ENCODE results near the gene INPP5A. TPM values are rescaled to one million over a fixed set of nuclear protein-coding genes. Genes with fewer than 3 reads are reported as not detected.

INPP5A gene
- total and polyA plus RNA-seq, 9 of the 15 experiments (the other 6 are each of a cell fraction or from before 2014, with no cell fraction given), result 0.66 to 11.6 (median 7.7) TPM

DNA sequence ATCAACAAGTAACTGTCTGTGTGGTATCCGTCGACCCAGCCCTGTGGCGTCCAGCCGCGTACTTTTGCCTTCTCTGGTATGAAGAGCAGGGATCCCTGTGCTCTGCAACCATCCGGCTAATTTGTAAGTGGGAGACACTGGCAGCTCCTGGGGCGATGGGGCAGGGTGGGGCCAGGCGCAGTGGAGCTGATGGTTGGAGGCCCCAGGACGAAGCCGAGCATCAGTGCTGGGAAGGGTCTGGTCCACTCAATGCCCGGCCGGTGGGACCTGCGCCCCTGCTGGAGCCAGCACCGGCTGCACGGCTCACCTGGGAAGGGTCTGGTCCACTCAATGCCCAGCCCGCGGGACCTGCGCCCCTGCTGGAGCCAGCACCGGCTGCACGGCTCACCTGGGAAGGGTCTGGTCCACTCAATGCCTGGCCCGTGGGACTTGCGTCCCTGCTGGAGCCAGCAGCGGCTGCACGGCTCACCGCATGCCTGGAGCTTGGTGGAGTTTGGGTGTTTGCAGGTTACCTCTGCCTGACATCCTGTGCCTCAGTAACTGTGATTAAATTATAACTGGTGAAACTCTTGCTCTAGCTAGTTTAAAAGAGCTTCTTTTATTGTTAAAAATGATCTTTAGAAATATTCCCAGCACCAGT is 152.3 kb downstream of the INPP5A start:
- DNase-seq (ENCODE audit: extremely low read depth in 1 of 4, low spot score in 3 of 4) (no peak), ATAC-seq (no peak), FAIRE-seq (no peak)
- Histone ChIP-seq H3K9me1 (ENCODE audit: control insufficient read depth, insufficient read depth, low read length) (no peaks in the 10 kb centered on the region), H3K36me3 (ENCODE audit: control insufficient read depth, insufficient read depth, low read length) (no peaks in the 10 kb centered on the region), H3K4me2 (ENCODE audit: insufficient read depth, low read length) (no peak overlapping the region), H3K27me3 (ENCODE audit: control insufficient read depth in 2 of 2, insufficient read depth in 2 of 2, low read length in 2 of 2) (no peaks in the 10 kb centered on the region), H3K9ac (ENCODE audit: insufficient read depth in 1 of 2, low read depth in 2 of 2, low read length in 2 of 2) (no peak overlapping the region), H3K9me3 (replicated peaks; ENCODE audit: control insufficient read depth, insufficient read depth, low read depth, low read length) (no peaks in the 10 kb centered on the region; the same call in 1 of the 2 replicates), H3K4me1 (replicated peaks in 1 of 2; ENCODE audit: control insufficient read depth in 2 of 2, insufficient read depth in 2 of 2, low read length in 2 of 2) (peaks cover 12 to 21% of the 10 kb centered on the region in 2 experiments), H3K4me3 (no peak overlapping the region), H2AFZ (ENCODE audit: low read depth, low read length) (no peak overlapping the region), H3K27ac (ENCODE audit: extremely low read depth, low read depth, low read length) (no peak overlapping the region), H4K20me1 (replicated peaks; ENCODE audit: control insufficient read depth, insufficient read depth, low read length) (no peaks in the 10 kb centered on the region), H3K79me2 (ENCODE audit: control insufficient read depth, insufficient read depth, low read length) (no peaks in the 10 kb centered on the region; the same call in 2 of the 3 replicates)
- in situ Hi-C loops (cut with MboI) (loop anchor here (5.0 kb wide), 1 partner anchor 37 kb away; no protein-coding TSS in a partner anchor), intact Hi-C loops (cut with micrococcal nuclease) (no loop called here)
- POLR2A ChIA-PET, result interaction anchor here (0.6 kb wide), 1 partner anchor 865 kb away, joined by 3 read pairs; no protein-coding TSS in a partner anchor
- 98% methylated on average over 13 of the region's 25 CpGs for WGBS (ENCODE audit: insufficient coverage, low coverage, missing lambda C conversion rate)
- CTCF ChIA-PET (ENCODE audit: low intra/inter-chr PET ratio), result no interaction called here
- no TSS peak for BruUV-seq (replicated peaks)
- TF ChIP-seq, protein P1, sequence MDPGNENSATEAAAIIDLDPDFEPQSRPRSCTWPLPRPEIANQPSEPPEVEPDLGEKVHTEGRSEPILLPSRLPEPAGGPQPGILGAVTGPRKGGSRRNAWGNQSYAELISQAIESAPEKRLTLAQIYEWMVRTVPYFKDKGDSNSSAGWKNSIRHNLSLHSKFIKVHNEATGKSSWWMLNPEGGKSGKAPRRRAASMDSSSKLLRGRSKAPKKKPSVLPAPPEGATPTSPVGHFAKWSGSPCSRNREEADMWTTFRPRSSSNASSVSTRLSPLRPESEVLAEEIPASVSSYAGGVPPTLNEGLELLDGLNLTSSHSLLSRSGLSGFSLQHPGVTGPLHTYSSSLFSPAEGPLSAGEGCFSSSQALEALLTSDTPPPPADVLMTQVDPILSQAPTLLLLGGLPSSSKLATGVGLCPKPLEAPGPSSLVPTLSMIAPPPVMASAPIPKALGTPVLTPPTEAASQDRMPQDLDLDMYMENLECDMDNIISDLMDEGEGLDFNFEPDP (CRISPR knock-in tag; IDR thresholded peaks at IDR 0.05), result no peak
- TF ChIP-seq, protein P2, sequence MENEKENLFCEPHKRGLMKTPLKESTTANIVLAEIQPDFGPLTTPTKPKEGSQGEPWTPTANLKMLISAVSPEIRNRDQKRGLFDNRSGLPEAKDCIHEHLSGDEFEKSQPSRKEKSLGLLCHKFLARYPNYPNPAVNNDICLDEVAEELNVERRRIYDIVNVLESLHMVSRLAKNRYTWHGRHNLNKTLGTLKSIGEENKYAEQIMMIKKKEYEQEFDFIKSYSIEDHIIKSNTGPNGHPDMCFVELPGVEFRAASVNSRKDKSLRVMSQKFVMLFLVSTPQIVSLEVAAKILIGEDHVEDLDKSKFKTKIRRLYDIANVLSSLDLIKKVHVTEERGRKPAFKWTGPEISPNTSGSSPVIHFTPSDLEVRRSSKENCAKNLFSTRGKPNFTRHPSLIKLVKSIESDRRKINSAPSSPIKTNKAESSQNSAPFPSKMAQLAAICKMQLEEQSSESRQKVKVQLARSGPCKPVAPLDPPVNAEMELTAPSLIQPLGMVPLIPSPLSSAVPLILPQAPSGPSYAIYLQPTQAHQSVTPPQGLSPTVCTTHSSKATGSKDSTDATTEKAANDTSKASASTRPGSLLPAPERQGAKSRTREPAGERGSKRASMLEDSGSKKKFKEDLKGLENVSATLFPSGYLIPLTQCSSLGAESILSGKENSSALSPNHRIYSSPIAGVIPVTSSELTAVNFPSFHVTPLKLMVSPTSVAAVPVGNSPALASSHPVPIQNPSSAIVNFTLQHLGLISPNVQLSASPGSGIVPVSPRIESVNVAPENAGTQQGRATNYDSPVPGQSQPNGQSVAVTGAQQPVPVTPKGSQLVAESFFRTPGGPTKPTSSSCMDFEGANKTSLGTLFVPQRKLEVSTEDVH (IDR thresholded peaks at IDR 0.05; ENCODE audit: low read depth, partially characterized antibody), result no peak
- TF ChIP-seq CEBPB (tag; IDR thresholded peaks at IDR 0.05), result no peak
- TF ChIP-seq, protein P3, sequence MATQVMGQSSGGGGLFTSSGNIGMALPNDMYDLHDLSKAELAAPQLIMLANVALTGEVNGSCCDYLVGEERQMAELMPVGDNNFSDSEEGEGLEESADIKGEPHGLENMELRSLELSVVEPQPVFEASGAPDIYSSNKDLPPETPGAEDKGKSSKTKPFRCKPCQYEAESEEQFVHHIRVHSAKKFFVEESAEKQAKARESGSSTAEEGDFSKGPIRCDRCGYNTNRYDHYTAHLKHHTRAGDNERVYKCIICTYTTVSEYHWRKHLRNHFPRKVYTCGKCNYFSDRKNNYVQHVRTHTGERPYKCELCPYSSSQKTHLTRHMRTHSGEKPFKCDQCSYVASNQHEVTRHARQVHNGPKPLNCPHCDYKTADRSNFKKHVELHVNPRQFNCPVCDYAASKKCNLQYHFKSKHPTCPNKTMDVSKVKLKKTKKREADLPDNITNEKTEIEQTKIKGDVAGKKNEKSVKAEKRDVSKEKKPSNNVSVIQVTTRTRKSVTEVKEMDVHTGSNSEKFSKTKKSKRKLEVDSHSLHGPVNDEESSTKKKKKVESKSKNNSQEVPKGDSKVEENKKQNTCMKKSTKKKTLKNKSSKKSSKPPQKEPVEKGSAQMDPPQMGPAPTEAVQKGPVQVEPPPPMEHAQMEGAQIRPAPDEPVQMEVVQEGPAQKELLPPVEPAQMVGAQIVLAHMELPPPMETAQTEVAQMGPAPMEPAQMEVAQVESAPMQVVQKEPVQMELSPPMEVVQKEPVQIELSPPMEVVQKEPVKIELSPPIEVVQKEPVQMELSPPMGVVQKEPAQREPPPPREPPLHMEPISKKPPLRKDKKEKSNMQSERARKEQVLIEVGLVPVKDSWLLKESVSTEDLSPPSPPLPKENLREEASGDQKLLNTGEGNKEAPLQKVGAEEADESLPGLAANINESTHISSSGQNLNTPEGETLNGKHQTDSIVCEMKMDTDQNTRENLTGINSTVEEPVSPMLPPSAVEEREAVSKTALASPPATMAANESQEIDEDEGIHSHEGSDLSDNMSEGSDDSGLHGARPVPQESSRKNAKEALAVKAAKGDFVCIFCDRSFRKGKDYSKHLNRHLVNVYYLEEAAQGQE (IDR thresholded peaks at IDR 0.05; ENCODE audit: borderline replicate concordance), result no peak
- TF ChIP-seq, protein P3 (CRISPR knock-in tag; IDR thresholded peaks at IDR 0.05; ENCODE audit: low read depth), result no peak
- TF ChIP-seq, protein P4, sequence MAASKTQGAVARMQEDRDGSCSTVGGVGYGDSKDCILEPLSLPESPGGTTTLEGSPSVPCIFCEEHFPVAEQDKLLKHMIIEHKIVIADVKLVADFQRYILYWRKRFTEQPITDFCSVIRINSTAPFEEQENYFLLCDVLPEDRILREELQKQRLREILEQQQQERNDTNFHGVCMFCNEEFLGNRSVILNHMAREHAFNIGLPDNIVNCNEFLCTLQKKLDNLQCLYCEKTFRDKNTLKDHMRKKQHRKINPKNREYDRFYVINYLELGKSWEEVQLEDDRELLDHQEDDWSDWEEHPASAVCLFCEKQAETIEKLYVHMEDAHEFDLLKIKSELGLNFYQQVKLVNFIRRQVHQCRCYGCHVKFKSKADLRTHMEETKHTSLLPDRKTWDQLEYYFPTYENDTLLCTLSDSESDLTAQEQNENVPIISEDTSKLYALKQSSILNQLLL (CRISPR knock-in tag; IDR thresholded peaks at IDR 0.05; ENCODE audit: borderline replicate concordance), result no peak
- no peak for TF ChIP-seq NR3C1 (CRISPR knock-in tag; IDR thresholded peaks at IDR 0.05)

All from K562 (cell line).